CD4-positive, alpha-beta T cell (primary cell): Measurements from ENCODE around the gene R3HDM4. TPM values are rescaled to one million over a fixed set of nuclear protein-coding genes. Genes with fewer than 3 reads are reported as not detected.
"Not testable (repeated sequence)": the region's sequence is repeated elsewhere in the genome, so short reads cannot be mapped to it uniquely, and the experiment has no call there.

Experiments
- ATAC-seq: fragments of 200-7000 bp; cut with Tn5 transposase; one replicate; pipeline ENCODE4 v1.10.0; 2022; ENCODE audit warnings: mild to moderate bottlenecking; ENCODE audit not compliant: poor library complexity
- CTCF ChIA-PET: fragments of 350-600 bp; sonication (Branson Sonifier 250); formaldehyde crosslinking; loops from one replicate; lab custom pipeline; 2021; ENCODE audit warnings: antibody characterized with exemption, inconsistent platforms; lab: Charles Lee
- POLR2A ChIA-PET: fragments of 350-600 bp; sonication (Branson Sonifier 250); formaldehyde crosslinking; loops from one replicate; lab custom pipeline; 2021; ENCODE audit warnings: antibody characterized with exemption, inconsistent platforms; lab: Charles Lee
- DNase-seq, 14 experiments: peaks; one replicate each; pipeline ENCODE4 v3.0.0-alpha.2; 2013 to 2020; ENCODE audit warnings: mixed read lengths in 2 of 14
- H3K27ac ChIP-seq, 2 donors: one replicate each; pipeline versions ENCODE4 v1.5.1 to v1.7.0; 2013; ENCODE audit warnings: low read length in 2 of 2, low read depth in 1 of 2, mild to moderate bottlenecking in 1 of 2
- H3K27me3 ChIP-seq, 2 experiments: 1 replicate in 1 of 2; 2 replicates in 1 of 2; pipeline versions ENCODE4 v1.6.1 to v1.7.0; 2013; ENCODE audit warnings: low read length in 2 of 2, control low read depth in 1 of 2, mild to moderate bottlenecking in 1 of 2, moderate library complexity in 1 of 2; ENCODE audit not compliant: insufficient read depth in 2 of 2, control insufficient read depth in 1 of 2
- H3K36me3 ChIP-seq: one replicate; pipeline ENCODE4 v1.6.1; 2013; ENCODE audit warnings: low read length, control low read depth; ENCODE audit not compliant: insufficient read depth
- H3K4me1 ChIP-seq: one replicate; pipeline ENCODE4 v1.6.1; 2013; ENCODE audit warnings: low read length, control low read depth; ENCODE audit not compliant: insufficient read depth
- H3K4me3 ChIP-seq: one replicate; pipeline ENCODE4 v1.5.1; 2013; ENCODE audit warnings: mild to moderate bottlenecking, low read length, moderate library complexity
- H3K9me3 ChIP-seq, 2 experiments: 1 replicate in 1 of 2; 2 replicates in 1 of 2; pipeline versions ENCODE4 v1.6.1 to v1.7.0; 2013; ENCODE audit warnings: low read length in 2 of 2, mild to moderate bottlenecking in 2 of 2, control low read depth in 1 of 2, moderate library complexity in 1 of 2; ENCODE audit not compliant: control insufficient read depth in 1 of 2, insufficient read depth in 1 of 2
- H3K27ac Mint-ChIP-seq: one replicate; pipeline ENCODE4 v1.8.0; 2020; ENCODE audit warnings: mixed read lengths
- H3K27me3 Mint-ChIP-seq: one replicate; pipeline ENCODE4 v1.8.0; 2021; ENCODE audit warnings: mixed read lengths
- H3K36me3 Mint-ChIP-seq: one replicate; pipeline ENCODE4 v1.8.0; 2021; ENCODE audit warnings: low read depth, mixed read lengths
- H3K4me1 Mint-ChIP-seq: one replicate; pipeline ENCODE4 v1.8.0; 2021; ENCODE audit warnings: low read depth, mixed read lengths
- H3K4me3 Mint-ChIP-seq: one replicate; pipeline ENCODE4 v1.8.0; 2020; ENCODE audit warnings: mild to moderate bottlenecking, mixed read lengths
- H3K9me3 Mint-ChIP-seq: one replicate; pipeline ENCODE4 v1.8.0; 2020; ENCODE audit warnings: mixed read lengths
- CTCF ChIP-seq: fragments of 200-600 bp; IDR thresholded peaks from one replicate; pipeline ENCODE4 v1.8.0; 2022; ENCODE audit warnings: antibody characterized with exemption, mild to moderate bottlenecking
- intact Hi-C, 2 experiments: fragments of 100-400 bp; cut with DNase I in 1 of 2; cut with micrococcal nuclease in 1 of 2; formaldehyde crosslinking; loops; one replicate each; pipeline versions ENCODE4 v1.15.1 to v1.9.0; 2023 to 2025; cut with DNase I, micrococcal nuclease
- total RNA-seq, 174 experiments: library from RNA in 2 of 174; stranded (reverse) in 2 of 174; gene quantifications; one replicate each; pipeline ENCODE4 v1.2.3 and lab custom pipeline; 2021 to 2026

The R3HDM4 gene
- total RNA-seq, 2 experiments from 2014 or later, result 309 to 313 TPM

- Mint-ChIP-seq H3K4me3 (no peak overlapping the region), H3K9me3 (no peaks in the 10 kb centered on the region), H3K4me1 (no peaks in the 10 kb centered on the region), H3K27ac (no peak overlapping the region), H3K36me3 (peaks cover 2% of the 10 kb centered on the region), H3K27me3 (no peaks in the 10 kb centered on the region)
- ATAC-seq (no peak), DNase-seq (no peak)
- H3K9me3 ChIP-seq, result no peaks in the 10 kb centered on the region
- H3K4me3 ChIP-seq, result no peak overlapping the region
- POLR2A ChIA-PET, result interaction anchor here (0.6 kb wide), 2 partner anchors 12 to 267 kb away, joined by 3 read pairs; no protein-coding TSS in a partner anchor
- H3K27me3 ChIP-seq, result no peaks in the 10 kb centered on the region
- no peak for TF ChIP-seq CTCF
- intact Hi-C loops, result no loop called here
- H3K36me3 ChIP-seq, result peaks cover 6% of the 10 kb centered on the region
- no peak overlapping the region for H3K27ac ChIP-seq
- CTCF ChIA-PET, result no interaction called here
- H3K4me1 ChIP-seq, result peaks cover 6% of the 10 kb centered on the region
Observed at GRCh38 chr19:960020-960419, 47.0 kb upstream of the R3HDM4 start.

- ATAC-seq (no peak), DNase-seq (peak in 1 of 14 experiments; percentile 37)
- no peaks in the 10 kb centered on the region for H3K4me1 Mint-ChIP-seq
- H3K27ac ChIP-seq, result no peak overlapping the region
- H3K27ac Mint-ChIP-seq, result no peak overlapping the region
- TF ChIP-seq CTCF, result no peak
- ChIA-PET POLR2A (interaction anchor here (0.6 kb wide), 1 partner anchor 266 kb away, joined by 3 read pairs; no protein-coding TSS in a partner anchor), CTCF (no interaction called here)
- no peak overlapping the region for H3K4me3 Mint-ChIP-seq
- intact Hi-C loops, result no loop called here
- H3K9me3 Mint-ChIP-seq, result no peaks in the 10 kb centered on the region
- no peak overlapping the region for H3K4me3 ChIP-seq
- no peaks in the 10 kb centered on the region for H3K27me3 ChIP-seq
- no peaks in the 10 kb centered on the region for H3K27me3 Mint-ChIP-seq
- no peaks in the 10 kb centered on the region for H3K36me3 Mint-ChIP-seq
- H3K36me3 ChIP-seq, result no peaks in the 10 kb centered on the region
- H3K4me1 ChIP-seq, result peaks cover 7% of the 10 kb centered on the region
- H3K9me3 ChIP-seq, result no peaks in the 10 kb centered on the region
Observed at GRCh38 chr19:958967-959855, 46.2 kb upstream of the R3HDM4 start.

- H3K4me3 Mint-ChIP-seq, intact Hi-C loops, DNase-seq, H3K9me3 ChIP-seq, H3K4me1 Mint-ChIP-seq, H3K9me3 Mint-ChIP-seq, H3K36me3 Mint-ChIP-seq, POLR2A ChIA-PET, H3K36me3 ChIP-seq, H3K27me3 Mint-ChIP-seq, H3K27me3 ChIP-seq, H3K27ac ChIP-seq, CTCF ChIA-PET, H3K27ac Mint-ChIP-seq, ATAC-seq, H3K4me3 ChIP-seq: not testable (repeated sequence)
- peaks cover 23% of the 10 kb centered on the region for H3K4me1 ChIP-seq
Observed at GRCh38 chr19:957578-957977, 44.6 kb upstream of the R3HDM4 start.
